Activated CD8-positive, alpha-beta memory T cell treated with anti-CD3 and anti-CD28 coated beads, Interleukin-2, amount 50 U/mL, for 1 hour (primary cell): ENCODE data around the gene BTRC.
"Not testable (repeated sequence)": the region's sequence is repeated elsewhere in the genome, so short reads cannot be mapped to it uniquely, and the experiment has no call there.

ENCODE experiments used
- DNase-seq: peaks from one replicate; pipeline ENCODE4 v3.0.0-alpha.2; 2020; ENCODE audit errors: extremely low read depth

Gene BTRC

GRCh38 chr10:101386659-101387259, 32.8 kb downstream of the BTRC start:
- DNase-seq = no peak

- no peak for DNase-seq
Measured at GRCh38 chr10:101388676-101389276, 34.8 kb downstream of the BTRC start.

- not testable (repeated sequence) for DNase-seq
Measured at GRCh38 chr10:101389532-101389931, 35.6 kb downstream of the BTRC start.

GRCh38 chr10:101389986-101390531, 36.1 kb downstream of the BTRC start:
- DNase-seq = no peak

- no peak for DNase-seq
Measured at GRCh38 chr10:101393378-101393777, 39.4 kb downstream of the BTRC start.

GRCh38 chr10:101394524-101395133, 40.7 kb downstream of the BTRC start:
- no peak for DNase-seq

- peak; percentile 43 for DNase-seq
Measured at GRCh38 chr10:101397140-101397539, 43.2 kb downstream of the BTRC start.

- no peak for DNase-seq
Measured at GRCh38 chr10:101400585-101400984, 46.6 kb downstream of the BTRC start.

- DNase-seq = no peak
Measured at GRCh38 chr10:101402711-101403110, 48.7 kb downstream of the BTRC start.

- no peak for DNase-seq
Measured at GRCh38 chr10:101403161-101403560, 49.2 kb downstream of the BTRC start.

- DNase-seq = no peak
Measured at GRCh38 chr10:101405001-101405400, 51.0 kb downstream of the BTRC start.

GRCh38 chr10:101411598-101411997, 57.6 kb downstream of the BTRC start:
- DNase-seq = no peak

- no peak for DNase-seq
Measured at GRCh38 chr10:101414034-101414433, 60.1 kb downstream of the BTRC start.

- no peak for DNase-seq
Measured at GRCh38 chr10:101415884-101416283, 61.9 kb downstream of the BTRC start.

GRCh38 chr10:101421967-101422366, 68.0 kb downstream of the BTRC start:
- DNase-seq = not testable (repeated sequence)

GRCh38 chr10:101425535-101425934, 71.6 kb downstream of the BTRC start:
- DNase-seq = no peak

- DNase-seq = no peak
Measured at GRCh38 chr10:101428036-101428435, 74.1 kb downstream of the BTRC start.

- DNase-seq = no peak
Measured at GRCh38 chr10:101429423-101429822, 75.5 kb downstream of the BTRC start.

- no peak for DNase-seq
Measured at GRCh38 chr10:101436302-101436701, 82.3 kb downstream of the BTRC start.

GRCh38 chr10:101438881-101439391, 85.0 kb downstream of the BTRC start:
- DNase-seq = no peak

GRCh38 chr10:101441541-101442455, 87.8 kb downstream of the BTRC start:
- no peak for DNase-seq

- DNase-seq = no peak
Measured at GRCh38 chr10:101442456-101442800, 88.5 kb downstream of the BTRC start.
